SH-SY5Y (cell line): ENCODE data around the gene BCAN.

Experiments
- GATA2 ChIP-seq: IDR thresholded peaks from 2 replicates; pipeline ENCODE4 v1.6.1; 2011; ENCODE audit warnings: mild to moderate bottlenecking, low read depth, low read length
- GATA3 ChIP-seq: IDR thresholded peaks from 2 replicates; pipeline ENCODE4 v1.6.1; 2011; ENCODE audit warnings: low read depth, mild to moderate bottlenecking, low read length, moderate library complexity

Gene BCAN

DNA sequence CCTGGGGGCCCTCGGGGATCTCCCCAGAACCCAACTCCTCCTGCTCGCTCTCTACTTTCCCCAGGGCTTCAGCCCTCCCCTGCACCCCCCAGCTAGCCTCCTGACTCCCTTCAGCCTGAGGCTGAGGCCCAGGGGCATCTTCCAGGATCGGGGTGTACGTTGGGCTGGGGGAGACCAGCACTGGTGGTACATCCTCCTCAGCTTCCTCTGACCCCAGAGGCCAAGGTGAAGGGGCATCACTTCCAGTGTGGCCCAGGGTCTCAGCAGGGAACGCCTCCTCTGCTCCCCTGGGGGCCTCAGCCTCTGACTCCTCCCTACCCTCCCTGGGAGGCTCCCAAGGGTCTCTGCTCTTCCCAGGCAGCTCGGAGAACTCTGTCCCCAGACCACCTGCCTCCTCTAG lies 28.4 kb downstream of the BCAN start:
- TF ChIP-seq GATA3 (no peak), GATA2 (no peak)

DNA sequence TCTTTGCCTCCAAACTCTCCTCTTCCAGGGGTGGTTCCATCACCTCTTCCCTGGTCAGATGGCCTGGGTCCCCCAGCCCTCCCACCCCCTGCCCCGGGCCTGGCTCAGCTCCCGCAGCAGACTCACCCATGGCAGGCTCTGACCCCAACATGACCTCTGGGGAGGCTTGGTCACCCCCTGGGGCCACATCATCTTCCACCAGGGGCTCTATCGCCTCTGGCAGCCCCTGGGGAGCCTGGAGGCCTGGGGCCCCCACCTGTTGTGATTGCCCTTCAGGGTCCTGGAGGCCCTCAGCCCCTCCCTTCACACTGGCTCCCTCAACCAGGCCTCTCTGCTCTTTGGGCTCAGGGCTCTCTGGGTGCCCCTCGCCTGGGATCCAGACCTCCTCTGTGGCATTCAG lies 28.9 kb downstream of the BCAN start:
- TF ChIP-seq GATA3 (no peak), GATA2 (no peak)

DNA sequence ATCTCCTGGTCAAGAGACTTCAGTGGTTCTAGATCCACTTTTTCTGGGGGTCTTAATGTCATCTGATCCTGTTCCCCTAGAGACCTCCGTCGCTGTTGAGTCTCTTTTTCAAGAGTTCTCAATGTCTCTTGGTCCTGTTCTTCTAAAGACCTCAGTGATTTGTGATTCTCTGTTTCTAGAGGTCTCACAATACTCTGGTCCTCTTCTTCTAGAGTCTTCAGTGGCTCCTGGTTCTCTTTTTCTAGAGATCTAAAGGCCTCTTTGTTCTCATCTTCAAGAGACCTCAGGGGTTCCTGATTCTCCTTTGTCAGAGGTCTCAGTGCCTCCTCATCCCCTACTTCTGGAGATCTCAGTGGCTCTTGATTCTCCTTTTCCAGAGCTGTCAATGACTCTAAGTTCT lies 29.9 kb downstream of the BCAN start:
- no peak for TF ChIP-seq GATA3
- no peak for TF ChIP-seq GATA2

DNA sequence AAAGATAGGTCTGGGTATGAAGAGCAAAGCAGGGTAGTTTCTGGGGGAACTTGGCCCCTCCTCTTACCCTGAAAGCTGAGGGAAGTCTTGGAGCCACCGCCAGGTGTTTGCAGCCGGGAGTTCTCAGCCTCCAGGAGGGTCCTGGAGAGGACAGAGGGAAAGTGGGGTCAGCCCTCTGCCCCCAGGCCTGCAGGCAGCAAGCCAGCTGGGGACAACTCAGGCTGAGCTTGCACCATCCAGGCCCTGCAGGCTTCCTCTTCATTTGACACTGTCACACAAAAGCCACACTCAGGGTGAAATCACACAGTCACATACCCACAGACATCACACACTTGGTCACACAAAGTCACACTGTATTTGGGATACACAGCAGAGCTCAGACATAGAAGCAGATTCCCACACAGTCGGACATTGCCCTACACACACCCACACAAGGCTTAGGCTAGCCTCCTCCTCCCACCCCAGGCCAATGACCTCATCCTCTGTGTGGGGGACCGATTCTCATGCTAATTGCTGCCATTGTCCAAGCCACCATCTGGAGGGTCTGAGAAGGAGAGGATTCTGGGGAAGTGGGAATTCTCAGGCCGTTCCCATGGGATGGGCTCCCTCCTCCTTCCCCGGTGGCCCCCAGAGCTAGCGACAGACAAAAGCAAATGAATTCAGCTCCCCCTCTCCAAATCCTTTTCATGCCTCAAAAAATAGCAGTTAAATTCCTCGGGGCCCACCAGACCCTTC lies 31.6 kb downstream of the BCAN start:
- TF ChIP-seq GATA3 (no peak), GATA2 (no peak)

DNA sequence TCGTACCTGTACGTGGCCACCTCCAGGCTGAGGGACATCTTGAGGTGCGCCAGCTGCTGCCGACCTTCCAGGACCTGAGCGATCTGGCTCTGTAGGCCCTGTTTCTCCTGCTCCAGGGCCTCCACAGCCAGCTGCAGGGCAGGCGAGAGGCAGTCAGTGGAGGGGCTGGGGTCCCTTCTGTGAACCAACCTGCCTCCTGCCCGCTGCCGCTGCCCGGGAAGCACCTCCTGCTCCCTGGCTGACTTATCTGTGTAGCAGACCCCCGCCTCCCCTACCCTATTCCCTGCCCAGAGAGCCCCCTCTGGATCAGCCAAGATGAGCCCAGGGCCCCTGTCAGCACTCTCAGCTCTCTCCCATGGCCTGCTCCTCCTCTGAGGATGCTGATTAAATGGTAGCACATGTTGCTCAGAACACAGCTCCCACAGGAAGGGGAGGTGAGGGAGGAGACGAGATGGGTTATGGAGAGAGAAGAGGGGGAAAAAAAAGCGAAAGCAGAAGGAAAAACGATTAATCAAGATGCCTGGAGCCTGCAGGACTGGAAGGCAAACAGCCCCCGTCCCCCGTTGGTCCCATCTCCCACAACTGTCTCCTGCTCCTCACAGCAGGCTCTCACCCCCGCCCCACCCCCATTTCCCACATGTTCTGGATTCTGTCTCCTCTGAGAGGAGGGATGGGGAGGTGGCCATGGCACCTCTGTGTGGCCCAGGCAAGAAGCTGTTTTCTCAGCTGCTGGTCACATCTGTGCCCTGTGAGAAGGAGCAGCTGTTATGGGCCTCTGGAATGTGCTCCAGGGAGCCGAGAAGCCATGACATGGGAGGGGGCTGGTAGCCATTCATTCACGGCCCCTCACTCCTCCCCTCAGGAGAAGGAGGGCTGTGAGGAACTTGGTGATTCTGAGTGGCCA lies 33.5 kb downstream of the BCAN start:
- TF ChIP-seq GATA3 (no peak), GATA2 (no peak)

DNA sequence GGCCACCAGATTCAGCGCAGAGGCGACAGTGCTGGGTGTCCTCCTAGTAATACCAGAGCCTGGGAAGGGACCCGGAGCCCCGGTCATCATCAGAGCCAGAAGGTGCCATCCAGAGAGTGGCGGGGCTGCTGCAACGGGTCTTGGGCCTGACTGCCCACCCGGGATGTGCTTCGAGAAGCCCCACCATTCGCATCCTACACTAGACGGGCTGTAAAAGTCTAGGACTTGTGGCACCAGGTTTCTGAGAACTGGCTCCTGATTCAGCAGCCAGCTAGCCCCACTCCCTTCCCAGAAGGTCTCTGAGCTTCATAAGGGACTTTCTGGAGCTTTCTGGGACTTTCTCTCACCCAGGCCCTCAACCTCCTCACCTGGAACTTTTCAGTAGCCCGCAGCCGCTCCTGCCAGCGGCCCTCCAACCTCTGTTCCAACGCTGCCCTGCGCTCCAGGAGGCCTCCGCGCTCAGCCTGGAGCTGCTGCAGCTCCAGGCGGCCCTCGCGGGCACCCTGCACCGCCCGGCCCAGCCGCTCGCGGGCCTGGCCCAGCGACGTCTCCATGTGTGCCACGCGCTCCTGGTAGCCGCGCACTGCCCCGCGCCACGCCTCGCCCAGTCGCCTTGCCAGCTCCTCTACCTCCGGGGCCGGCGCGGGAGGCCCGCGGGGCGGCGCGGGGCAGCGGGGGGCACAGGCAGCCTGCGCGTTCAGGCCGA lies 34.4 kb downstream of the BCAN start:
- TF ChIP-seq GATA2 (no peak), GATA3 (no peak)

DNA sequence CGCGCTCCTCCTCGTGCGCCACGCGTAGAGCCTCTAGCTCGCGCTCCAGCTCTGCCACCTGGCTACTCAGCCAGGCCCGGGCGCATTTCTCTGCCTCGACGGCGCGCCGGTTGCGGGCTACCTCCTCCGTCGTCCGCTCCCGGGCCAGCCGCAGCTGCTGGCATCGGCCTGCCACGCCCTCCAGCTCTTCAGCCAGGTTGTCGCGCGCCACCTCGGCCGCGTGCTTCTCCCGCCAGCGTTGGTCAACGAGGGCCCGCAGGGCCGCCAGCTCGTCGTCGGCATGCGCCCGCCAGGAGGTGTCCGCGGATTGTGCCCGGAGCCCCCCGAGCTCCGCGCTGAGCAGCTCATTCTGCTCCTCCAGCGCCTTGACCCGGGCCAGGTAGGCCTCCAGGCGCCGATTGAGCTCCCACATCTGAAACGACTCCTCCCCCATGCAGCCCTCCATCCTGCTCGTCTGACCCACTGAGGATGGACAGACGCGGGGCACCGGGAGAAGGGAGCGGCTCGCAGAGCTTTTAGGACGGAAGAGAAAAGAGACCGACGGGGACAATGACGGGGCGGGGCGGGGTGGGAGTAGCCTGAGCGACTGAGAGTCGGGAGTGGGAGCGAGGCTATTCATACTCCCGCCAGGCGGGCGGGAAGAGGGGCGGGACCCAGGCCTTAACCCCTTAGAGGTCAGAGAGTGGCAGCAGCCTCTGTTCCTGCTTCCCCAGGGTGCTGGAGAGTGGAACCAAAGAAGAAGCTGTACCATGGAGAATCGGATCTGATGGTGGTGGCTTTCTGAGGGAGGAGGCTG lies 35.1 kb downstream of the BCAN start, which contains the start of gene NES:
TSS of gene NES (minus strand) at position 588 of the 796 bp plus-strand sequence. CDS start at position 445, 143 bp downstream.
- TF ChIP-seq GATA3 (no peak), GATA2 (no peak)

DNA sequence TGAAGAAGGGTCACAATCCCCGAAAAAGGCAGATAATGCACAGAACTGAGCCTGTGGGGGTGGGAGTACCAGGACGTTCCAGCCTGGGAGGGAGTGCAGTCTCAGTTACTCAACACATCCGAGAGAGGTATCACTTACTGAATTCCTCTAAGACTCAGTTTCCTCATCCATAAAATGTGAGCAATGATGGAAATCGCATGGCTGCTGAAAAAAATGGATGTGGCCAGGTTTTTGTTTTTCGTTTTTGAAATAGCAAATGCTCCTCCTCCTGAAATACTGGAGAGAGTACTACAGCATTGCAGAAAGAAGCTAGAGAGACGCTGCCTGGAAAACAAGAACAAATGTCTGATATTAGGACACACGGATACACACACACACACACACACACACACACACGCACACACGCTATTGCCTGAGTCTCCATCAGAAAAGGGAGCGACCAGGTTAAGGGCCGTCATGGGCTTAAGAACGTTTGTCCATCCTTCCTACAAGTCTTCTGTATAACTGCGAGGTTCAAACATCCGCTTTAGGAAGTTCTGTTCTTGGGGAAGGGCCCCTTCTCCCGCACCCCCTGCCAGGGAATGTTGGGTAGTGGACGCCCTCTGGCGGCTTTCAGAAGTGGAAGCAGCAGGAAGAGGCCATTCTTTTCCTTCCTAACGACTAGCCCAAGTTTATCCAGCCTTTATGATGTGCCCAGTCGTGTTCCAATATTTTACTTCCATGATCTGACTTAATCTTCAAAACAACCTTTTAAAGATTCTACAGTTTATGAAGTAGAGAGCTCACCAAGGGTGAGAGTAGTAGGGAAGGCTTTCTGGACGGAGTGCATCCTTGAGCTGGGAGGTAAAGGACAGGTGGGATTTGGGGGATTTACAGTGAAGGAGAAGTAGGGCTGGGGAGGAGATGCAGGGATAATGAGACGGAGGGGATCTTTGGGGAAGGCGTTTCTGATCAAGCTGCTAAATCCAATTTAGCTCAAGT lies 36.0 kb downstream of the BCAN start:
- TF ChIP-seq GATA2 (no peak), GATA3 (no peak)

DNA sequence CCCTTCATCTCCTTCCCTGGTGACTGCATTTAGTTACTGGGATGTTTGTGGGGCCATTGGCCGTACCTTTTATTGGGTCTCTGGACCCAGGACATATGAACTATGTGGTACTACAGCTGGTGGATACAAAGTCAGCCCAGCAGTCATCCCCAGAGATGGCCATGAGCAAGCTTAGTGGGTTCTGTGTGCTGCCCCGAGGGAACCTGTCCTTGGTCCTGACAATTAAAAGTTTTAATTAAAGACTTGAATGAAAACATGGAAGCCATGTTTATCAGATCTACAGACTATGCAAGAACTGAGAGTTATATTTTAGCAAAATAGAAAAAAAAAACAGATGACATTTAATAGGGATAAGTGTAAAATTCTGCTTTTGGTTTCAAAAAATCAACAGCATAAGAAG lies 38.1 kb downstream of the BCAN start:
- TF ChIP-seq GATA3 (no peak), GATA2 (no peak)

DNA sequence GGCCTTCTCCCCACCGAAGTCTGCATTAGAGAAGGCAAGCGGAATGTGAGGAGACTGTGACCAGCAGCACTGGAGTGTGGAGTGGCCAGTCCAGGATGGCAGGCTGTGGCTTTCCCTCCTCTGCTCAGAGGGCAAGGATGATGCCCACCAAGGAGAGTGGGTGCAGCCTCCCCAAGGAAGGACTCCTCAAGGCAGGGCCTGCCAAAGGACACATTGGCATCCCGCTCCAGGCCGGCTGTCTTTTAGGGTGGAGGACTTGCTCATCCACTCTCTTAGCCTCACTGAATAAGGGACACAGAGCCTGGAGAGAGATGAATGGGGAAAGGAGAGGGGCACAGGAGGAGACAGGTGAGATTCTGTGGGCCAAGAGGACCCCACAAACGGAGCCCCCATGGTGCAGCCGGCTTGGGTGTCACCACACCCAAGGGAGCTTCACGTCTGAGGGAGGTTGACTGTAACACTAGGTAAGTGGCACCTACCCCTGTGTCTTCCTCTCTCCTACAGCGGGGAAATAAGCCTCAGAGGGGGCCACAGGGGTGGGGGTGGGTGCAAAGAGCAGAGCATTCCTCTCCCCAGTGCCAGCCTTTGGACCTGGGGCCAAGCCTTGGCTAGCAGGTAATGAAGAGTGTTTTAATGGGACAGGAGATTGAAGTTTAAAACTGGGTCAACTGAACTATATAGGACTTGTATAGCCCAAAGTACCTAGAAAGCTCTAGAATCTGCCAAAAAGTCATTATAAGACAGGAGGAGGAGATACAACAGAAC lies 39.5 kb downstream of the BCAN start:
- no peak for TF ChIP-seq GATA3

DNA sequence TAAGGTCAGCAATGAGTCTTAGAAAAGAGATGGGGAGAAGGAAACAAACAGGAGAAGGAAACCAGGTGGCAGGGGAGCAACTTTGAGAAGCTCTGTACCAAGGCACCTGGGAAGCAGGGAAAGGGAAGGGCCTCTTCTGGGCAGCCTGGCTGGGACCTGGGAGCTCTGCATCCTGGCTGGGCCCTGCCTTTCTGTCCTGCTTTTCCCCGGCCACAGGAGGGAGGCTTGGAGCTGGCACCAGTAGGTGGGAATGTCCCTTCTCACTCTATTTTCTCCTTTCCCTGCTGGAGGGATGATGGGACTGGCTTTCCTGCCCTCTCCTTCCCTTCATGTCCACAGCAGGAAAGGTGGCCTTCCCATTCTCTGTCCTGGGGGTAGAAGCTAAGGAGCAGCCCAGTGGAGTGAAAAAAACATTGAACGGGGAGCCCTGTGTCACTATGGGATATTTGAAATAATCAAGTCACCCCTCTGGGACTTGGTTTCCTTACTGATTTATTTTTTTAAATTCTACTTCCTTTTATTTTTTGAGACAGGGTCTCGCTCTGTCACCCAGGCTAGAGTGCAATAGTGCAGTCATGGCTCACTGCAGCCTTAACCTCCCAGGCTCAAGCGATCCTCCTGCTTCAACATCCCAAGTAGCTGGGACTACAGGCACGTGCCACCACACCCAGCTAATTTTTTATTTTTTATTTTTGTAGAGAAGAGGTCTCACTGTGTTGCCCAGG lies 40.4 kb downstream of the BCAN start:
- TF ChIP-seq GATA3, result no peak
- TF ChIP-seq GATA2, result no peak

DNA sequence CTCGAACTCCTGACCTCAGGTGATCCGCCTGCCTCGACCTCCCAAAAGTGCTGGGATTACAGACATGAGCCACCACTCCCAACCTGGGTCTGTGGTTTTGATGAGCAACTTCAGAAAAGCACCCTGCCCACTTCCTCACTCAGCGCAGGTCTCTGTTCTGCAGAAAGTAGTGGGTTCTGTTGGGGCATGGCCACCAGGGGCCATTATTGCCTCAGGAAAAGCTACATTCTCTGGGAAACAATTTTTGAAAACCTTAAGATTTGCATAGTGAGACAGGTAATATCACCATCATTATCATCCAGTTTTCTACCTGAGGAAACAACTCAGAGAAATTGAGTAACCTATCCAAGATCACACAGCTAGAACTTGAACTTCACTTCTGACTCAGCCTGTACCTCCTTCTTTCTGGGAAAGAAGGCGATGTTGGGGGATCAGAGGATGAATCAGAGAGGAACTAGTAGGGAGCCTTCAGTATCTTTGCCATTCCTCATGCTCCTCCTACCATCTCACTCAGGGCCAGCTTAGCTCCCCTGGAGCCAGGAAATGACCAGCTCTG lies 42.4 kb downstream of the BCAN start:
- TF ChIP-seq GATA3 (no peak), GATA2 (no peak)
